Measurements from ENCODE around the gene NUCB1. TPM values are rescaled to one million over a fixed set of nuclear protein-coding genes. Genes with fewer than 3 reads are reported as not detected.
A peak's percentile ranks its signal among the peaks of the same experiment; 100 is the strongest.

NUCB1 gene
- total RNA-seq, 1 donor from 2014 or later: 107 TPM

- Histone ChIP-seq H3K4me3 (ENCODE audit: low read length in 3 of 3) (peak overlapping the region; percentile 95 to 99 (median 99)), H3K9ac (ENCODE audit: low read depth in 1 of 3, low read length in 3 of 3) (peak overlapping the region; percentile 86 to 99 (median 96)), H3K4me1 (ENCODE audit: control insufficient read depth in 3 of 3, insufficient read depth in 3 of 3, low read length in 3 of 3) (peaks cover 56 to 74% (median 68%) of the 10 kb centered on the region in 3 donors), H3K27me3 (ENCODE audit: control insufficient read depth in 3 of 3, insufficient read depth in 3 of 3, low read length in 3 of 3) (no peaks in the 10 kb centered on the region), H3K9me3 (ENCODE audit: control insufficient read depth in 3 of 3, low read length in 3 of 3) (no peaks in the 10 kb centered on the region), H3K27ac (ENCODE audit: low read depth, low read length) (peak overlapping the region; percentile 90), H3K36me3 (ENCODE audit: control insufficient read depth in 3 of 3, insufficient read depth in 3 of 3, low read length in 3 of 3) (peaks cover 40 to 46% (median 46%) of the 10 kb centered on the region in 3 donors)
These were observed 65.9 kb downstream of the NUCB1 start for GRCh38 chr19:48965806-48966540.

GRCh38 chr19:48966541-48967345 lies 66.6 kb downstream of the NUCB1 start:
- Histone ChIP-seq H3K9ac (ENCODE audit: low read depth in 1 of 3, low read length in 3 of 3) (peak overlapping the region; percentile 86 to 99 (median 96)), H3K36me3 (ENCODE audit: control insufficient read depth in 3 of 3, insufficient read depth in 3 of 3, low read length in 3 of 3) (peaks cover 42 to 49% (median 47%) of the 10 kb centered on the region in 3 donors), H3K27me3 (ENCODE audit: control insufficient read depth in 3 of 3, insufficient read depth in 3 of 3, low read length in 3 of 3) (no peaks in the 10 kb centered on the region), H3K27ac (ENCODE audit: low read depth, low read length) (peak overlapping the region; percentile 90), H3K4me3 (ENCODE audit: low read length in 3 of 3) (peak overlapping the region; percentile 95 to 99 (median 99)), H3K9me3 (ENCODE audit: control insufficient read depth in 3 of 3, low read length in 3 of 3) (no peaks in the 10 kb centered on the region), H3K4me1 (ENCODE audit: control insufficient read depth in 3 of 3, insufficient read depth in 3 of 3, low read length in 3 of 3) (peaks cover 56 to 76% (median 70%) of the 10 kb centered on the region in 3 donors)

DNA sequence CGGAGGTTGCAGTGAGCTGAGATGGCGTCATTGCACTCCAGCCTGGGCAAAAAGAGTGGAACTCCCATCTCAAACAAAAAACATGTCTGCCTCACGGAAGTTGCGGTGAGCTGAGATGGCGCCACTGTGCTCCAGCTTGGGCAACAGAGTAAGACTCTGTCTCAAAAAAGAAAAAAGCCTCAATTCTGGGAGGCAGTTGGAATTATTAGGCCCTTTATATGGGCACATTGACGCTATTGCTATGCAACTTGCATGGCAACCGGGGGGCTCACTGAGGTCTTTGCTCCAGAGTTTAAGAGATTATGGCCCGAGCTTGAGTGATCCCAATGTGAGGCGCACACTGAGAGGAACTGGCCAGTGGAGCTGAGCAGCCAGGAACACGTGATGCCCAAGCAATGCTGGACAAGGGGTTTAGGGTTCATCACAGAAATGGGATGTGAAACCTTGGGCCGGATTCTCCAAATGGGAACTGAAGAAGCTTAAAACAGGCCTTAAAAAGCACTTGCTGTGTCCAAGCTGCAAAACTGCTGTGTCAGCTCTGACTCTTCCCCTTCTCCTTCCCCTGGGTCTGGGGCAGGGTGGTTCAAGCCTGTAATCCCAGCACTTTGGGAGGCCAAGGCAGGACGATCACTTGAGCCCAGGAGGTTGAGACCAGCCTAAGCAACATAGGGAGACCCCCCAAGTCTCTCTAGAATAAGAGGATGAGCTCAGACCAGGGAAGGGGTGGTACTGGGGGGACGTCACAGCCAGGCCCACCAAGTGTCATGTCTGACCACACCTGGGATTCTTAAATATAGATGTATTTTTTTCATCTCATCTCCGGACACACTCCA lies 67.5 kb downstream of the NUCB1 start:
- Histone ChIP-seq H3K27ac (ENCODE audit: low read depth, low read length) (peak overlapping the region; percentile 90), H3K36me3 (ENCODE audit: control insufficient read depth in 3 of 3, insufficient read depth in 3 of 3, low read length in 3 of 3) (peaks cover 42 to 51% (median 49%) of the 10 kb centered on the region in 3 donors), H3K9ac (ENCODE audit: low read depth in 1 of 3, low read length in 3 of 3) (peak overlapping the region in 1 of 3 donors; percentile 99), H3K27me3 (ENCODE audit: control insufficient read depth in 3 of 3, insufficient read depth in 3 of 3, low read length in 3 of 3) (no peaks in the 10 kb centered on the region), H3K9me3 (ENCODE audit: control insufficient read depth in 3 of 3, low read length in 3 of 3) (no peaks in the 10 kb centered on the region), H3K4me3 (ENCODE audit: low read length in 3 of 3) (peak overlapping the region in 2 of 3 donors; percentile 95 to 99), H3K4me1 (ENCODE audit: control insufficient read depth in 3 of 3, insufficient read depth in 3 of 3, low read length in 3 of 3) (peaks cover 53 to 70% (median 64%) of the 10 kb centered on the region in 3 donors)

DNA sequence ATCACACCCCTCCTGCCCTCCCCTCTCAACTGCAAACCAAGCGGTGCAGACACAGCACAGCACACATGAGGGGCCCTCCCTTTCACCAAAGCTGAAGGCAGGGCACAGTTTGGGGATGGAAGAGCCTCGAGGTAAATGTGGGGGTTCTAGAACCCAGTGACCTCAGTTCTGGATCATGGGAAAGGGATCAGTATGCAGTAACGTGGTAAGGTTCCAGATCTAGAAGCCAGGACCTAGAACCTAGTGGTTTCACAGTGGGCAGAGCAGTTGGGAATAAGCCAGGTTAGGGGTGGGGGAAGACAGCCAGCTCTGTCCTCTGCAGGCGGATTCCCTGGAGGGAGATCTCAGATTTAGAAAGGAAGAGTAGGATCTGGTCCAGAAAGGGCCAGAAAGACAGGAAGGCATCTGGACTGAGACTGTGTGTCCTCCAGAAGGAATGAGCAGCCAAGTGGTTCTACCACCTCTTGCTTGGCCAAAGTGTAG lies 68.1 kb downstream of the NUCB1 start:
- peaks cover 51 to 67% (median 61%) of the 10 kb centered on the region in 3 donors for H3K4me1 ChIP-seq (ENCODE audit: control insufficient read depth in 3 of 3, insufficient read depth in 3 of 3, low read length in 3 of 3)
- no peaks in the 10 kb centered on the region for H3K9me3 ChIP-seq (ENCODE audit: control insufficient read depth in 3 of 3, low read length in 3 of 3)
- H3K27me3 ChIP-seq (ENCODE audit: control insufficient read depth in 3 of 3, insufficient read depth in 3 of 3, low read length in 3 of 3): no peaks in the 10 kb centered on the region
- H3K36me3 ChIP-seq (ENCODE audit: control insufficient read depth in 3 of 3, insufficient read depth in 3 of 3, low read length in 3 of 3): peaks cover 47 to 54% (median 51%) of the 10 kb centered on the region in 3 donors
- peak overlapping the region; percentile 90 for H3K27ac ChIP-seq (ENCODE audit: low read depth, low read length)
- H3K4me3 ChIP-seq (ENCODE audit: low read length in 3 of 3): no peak overlapping the region
- peak overlapping the region in 1 of 3 donors; percentile 50 for H3K9ac ChIP-seq (ENCODE audit: low read depth in 1 of 3, low read length in 3 of 3)

- peak overlapping the region in 1 of 3 donors; percentile 50 for H3K9ac ChIP-seq (ENCODE audit: low read depth in 1 of 3, low read length in 3 of 3)
- peak overlapping the region; percentile 90 for H3K27ac ChIP-seq (ENCODE audit: low read depth, low read length)
- H3K4me1 ChIP-seq (ENCODE audit: control insufficient read depth in 3 of 3, insufficient read depth in 3 of 3, low read length in 3 of 3): peaks cover 47 to 61% (median 55%) of the 10 kb centered on the region in 3 donors
- H3K36me3 ChIP-seq (ENCODE audit: control insufficient read depth in 3 of 3, insufficient read depth in 3 of 3, low read length in 3 of 3): peaks cover 50 to 56% (median 54%) of the 10 kb centered on the region in 3 donors
- H3K9me3 ChIP-seq (ENCODE audit: control insufficient read depth in 3 of 3, low read length in 3 of 3): no peaks in the 10 kb centered on the region
- no peaks in the 10 kb centered on the region for H3K27me3 ChIP-seq (ENCODE audit: control insufficient read depth in 3 of 3, insufficient read depth in 3 of 3, low read length in 3 of 3)
- H3K4me3 ChIP-seq (ENCODE audit: low read length in 3 of 3): no peak overlapping the region
These were observed 68.7 kb downstream of the NUCB1 start for GRCh38 chr19:48968813-48969218.

DNA sequence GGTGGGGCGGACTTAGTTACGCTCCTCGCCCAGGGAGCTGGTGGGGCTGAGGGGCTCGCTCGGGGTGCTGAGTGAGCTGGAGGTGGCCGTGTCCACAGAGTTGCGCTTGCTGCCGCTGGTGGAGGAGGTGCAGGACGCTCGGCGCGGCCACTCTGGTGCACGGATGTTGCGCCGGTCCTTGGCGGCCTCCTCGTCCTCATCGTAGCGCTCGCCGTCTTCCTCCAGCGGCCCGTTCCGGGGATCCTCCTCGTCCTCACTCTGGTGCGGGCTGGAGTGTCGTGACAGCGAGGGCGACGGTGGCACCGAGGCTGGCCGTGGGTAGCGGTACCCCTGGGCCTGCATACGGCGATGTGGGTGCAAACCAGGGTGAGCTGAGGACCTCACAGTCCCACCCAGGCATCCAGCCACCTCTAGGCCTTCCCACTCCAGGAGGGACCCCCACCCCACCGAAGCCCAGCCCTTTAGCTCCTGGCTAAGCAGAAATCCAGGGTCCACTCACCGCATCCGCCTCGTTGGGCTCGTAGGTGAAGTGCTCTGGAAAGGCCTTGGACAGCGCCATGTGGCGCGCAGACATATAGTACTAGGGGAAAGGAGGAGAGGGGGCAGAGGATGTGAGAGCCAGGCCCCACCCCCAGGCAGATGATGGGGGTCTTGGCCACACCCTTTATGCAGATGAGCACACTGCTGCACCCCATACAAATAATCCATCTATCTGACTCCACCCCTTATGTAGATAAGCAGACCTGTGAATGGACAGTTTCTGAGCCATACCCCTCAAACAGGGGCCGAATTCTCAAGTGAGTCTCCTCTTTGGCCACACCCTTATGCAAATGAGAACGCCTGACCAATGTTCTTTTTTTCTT lies 69.4 kb downstream of the NUCB1 start:
- Histone ChIP-seq H3K27me3 (ENCODE audit: control insufficient read depth in 3 of 3, insufficient read depth in 3 of 3, low read length in 3 of 3) (no peaks in the 10 kb centered on the region), H3K27ac (ENCODE audit: low read depth, low read length) (peak overlapping the region; percentile 90), H3K9ac (ENCODE audit: low read depth in 1 of 3, low read length in 3 of 3) (peak overlapping the region in 1 of 3 donors; percentile 33), H3K4me3 (ENCODE audit: low read length in 3 of 3) (no peak overlapping the region), H3K36me3 (ENCODE audit: control insufficient read depth in 3 of 3, insufficient read depth in 3 of 3, low read length in 3 of 3) (peaks cover 57 to 63% (median 61%) of the 10 kb centered on the region in 3 donors), H3K4me1 (ENCODE audit: control insufficient read depth in 3 of 3, insufficient read depth in 3 of 3, low read length in 3 of 3) (peaks cover 41 to 54% (median 48%) of the 10 kb centered on the region in 3 donors), H3K9me3 (ENCODE audit: control insufficient read depth in 3 of 3, low read length in 3 of 3) (no peaks in the 10 kb centered on the region)

DNA sequence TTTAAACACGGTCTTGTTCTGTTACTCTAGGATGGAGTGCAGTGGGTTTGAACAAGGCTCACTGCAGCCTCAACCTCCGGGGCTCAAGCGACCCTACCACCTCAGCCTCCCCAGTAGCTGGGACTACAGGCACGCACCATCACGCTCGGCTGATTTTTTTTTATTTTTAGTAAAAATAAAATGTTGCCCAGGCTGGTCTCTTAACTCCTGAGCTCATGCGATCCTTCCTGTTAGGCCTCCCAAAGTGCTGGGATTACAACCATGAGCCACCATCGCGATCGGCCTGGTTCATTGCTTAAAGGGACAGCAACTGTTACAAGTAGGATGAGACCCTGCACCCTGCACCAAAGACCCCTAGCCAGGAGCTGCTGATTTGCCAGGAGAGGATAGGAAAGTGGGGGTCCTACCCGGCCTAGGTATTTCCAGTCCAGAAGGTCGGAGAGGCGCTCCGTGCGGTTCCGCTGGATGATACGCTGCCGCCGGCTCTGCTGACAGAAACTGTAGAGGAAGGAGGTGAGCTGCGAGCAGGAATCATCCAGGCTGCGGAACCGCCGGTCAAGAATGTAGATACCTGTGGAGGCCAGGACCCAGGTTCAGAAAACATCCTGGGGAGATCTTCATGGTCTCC lies 70.1 kb downstream of the NUCB1 start:
- peaks cover 38 to 51% (median 45%) of the 10 kb centered on the region in 3 donors for H3K4me1 ChIP-seq (ENCODE audit: control insufficient read depth in 3 of 3, insufficient read depth in 3 of 3, low read length in 3 of 3)
- H3K9me3 ChIP-seq (ENCODE audit: control insufficient read depth in 3 of 3, low read length in 3 of 3): no peaks in the 10 kb centered on the region
- no peak overlapping the region for H3K9ac ChIP-seq (ENCODE audit: low read depth in 1 of 3, low read length in 3 of 3)
- peaks cover 59 to 65% (median 64%) of the 10 kb centered on the region in 3 donors for H3K36me3 ChIP-seq (ENCODE audit: control insufficient read depth in 3 of 3, insufficient read depth in 3 of 3, low read length in 3 of 3)
- no peak overlapping the region for H3K27ac ChIP-seq (ENCODE audit: low read depth, low read length)
- no peaks in the 10 kb centered on the region for H3K27me3 ChIP-seq (ENCODE audit: control insufficient read depth in 3 of 3, insufficient read depth in 3 of 3, low read length in 3 of 3)
- H3K4me3 ChIP-seq (ENCODE audit: low read length in 3 of 3): no peak overlapping the region

- no peaks in the 10 kb centered on the region for H3K27me3 ChIP-seq (ENCODE audit: control insufficient read depth in 3 of 3, insufficient read depth in 3 of 3, low read length in 3 of 3)
- H3K9me3 ChIP-seq (ENCODE audit: control insufficient read depth in 3 of 3, low read length in 3 of 3): no peaks in the 10 kb centered on the region
- H3K4me3 ChIP-seq (ENCODE audit: low read length in 3 of 3): no peak overlapping the region
- peaks cover 36 to 50% (median 44%) of the 10 kb centered on the region in 3 donors for H3K4me1 ChIP-seq (ENCODE audit: control insufficient read depth in 3 of 3, insufficient read depth in 3 of 3, low read length in 3 of 3)
- no peak overlapping the region for H3K27ac ChIP-seq (ENCODE audit: low read depth, low read length)
- no peak overlapping the region for H3K9ac ChIP-seq (ENCODE audit: low read depth in 1 of 3, low read length in 3 of 3)
- H3K36me3 ChIP-seq (ENCODE audit: control insufficient read depth in 3 of 3, insufficient read depth in 3 of 3, low read length in 3 of 3): peaks cover 57 to 62% (median 61%) of the 10 kb centered on the region in 3 donors
These were observed 70.8 kb downstream of the NUCB1 start for GRCh38 chr19:48970923-48971395.

Measured in skeletal muscle tissue (tissue), 4 donors.